22Rv1 (cell line): ENCODE results near the gene CREBL2.
"Not testable (repeated sequence)": the region's sequence is repeated elsewhere in the genome, so short reads cannot be mapped to it uniquely, and the experiment has no call there.

Experiments
- CTCF ChIP-seq: fragments of 450-650 bp; IDR thresholded peaks from 2 replicates; pipeline ENCODE4 v1.5.1; 2017; ENCODE audit warnings: mild to moderate bottlenecking
- ZFX ChIP-seq: fragments of 450-650 bp; IDR thresholded peaks from 2 replicates; pipeline ENCODE4 v1.6.1; 2017; ENCODE audit warnings: antibody characterized with exemption, borderline replicate concordance

- not testable (repeated sequence) for TF ChIP-seq CTCF, ZFX
Measured at GRCh38 chr12:12645968-12646367, 34.3 kb downstream of the CREBL2 start.
